Spleen (tissue), 7 donors: Measurements from ENCODE around the gene HPCAL1.
A peak's percentile ranks its signal among the peaks of the same experiment; 100 is the strongest.

ENCODE experiments used
- CTCF ChIP-seq, 11 experiments: fragments of 200-600 bp in 7 of 11; fragments of 450-650 bp in 4 of 11; sonication (generic) in 4 of 11; IDR thresholded peaks in 8 of 11; conservative IDR thresholded peaks in 3 of 11; 1 replicate in 7 of 11; 2 replicates in 4 of 11; pipeline versions ENCODE4 v1.4.0 to v1.8.0; 2016 to 2021; ENCODE audit warnings: antibody characterized with exemption in 11 of 11, inconsistent platforms in 4 of 11, mild to moderate bottlenecking in 1 of 11
- POLR2A ChIP-seq, 3 donors: fragments of 450-650 bp; IDR thresholded peaks; one replicate each; pipeline ENCODE4 v1.5.1; 2017; ENCODE audit warnings: antibody characterized with exemption in 3 of 3, mild to moderate bottlenecking in 1 of 3
- POLR2AphosphoS5 ChIP-seq, 3 donors: sonication (generic); formaldehyde crosslinking; IDR thresholded peaks; one replicate each; pipeline ENCODE4 v1.5.1; 2017; ENCODE audit warnings: antibody characterized with exemption in 3 of 3
- donor health status: DM: no; HTN: no; CAD: no; lungs with moderate emphysema.
- donor health status: DM: no; HTN: no; CAD: no.
- donor health status: DM: no; HTN: no; CAD: no.

- TF ChIP-seq POLR2A (IDR thresholded peaks at IDR 0.05) (no peak), CTCF (IDR thresholded peaks at IDR 0.05 in 8 of 11, conservative IDR thresholded peaks at IDR 0.05 in 3 of 11) (no peak), POLR2AphosphoS5 (IDR thresholded peaks at IDR 0.05) (peak in 1 of 3 donors; percentile 14)
Measured at GRCh38 chr2:10415640-10416039, 112.9 kb downstream of the HPCAL1 start.
